ENCODE data around the gene SSBP3. TPM values are rescaled to one million over a fixed set of nuclear protein-coding genes. Genes with fewer than 3 reads are reported as not detected.
A peak's percentile ranks its signal among the peaks of the same experiment; 100 is the strongest.

The SSBP3 gene
- polyA plus RNA-seq, 6 donors from 2014 or later: 1.7 to 4.2 (median 2.2) TPM

DNA sequence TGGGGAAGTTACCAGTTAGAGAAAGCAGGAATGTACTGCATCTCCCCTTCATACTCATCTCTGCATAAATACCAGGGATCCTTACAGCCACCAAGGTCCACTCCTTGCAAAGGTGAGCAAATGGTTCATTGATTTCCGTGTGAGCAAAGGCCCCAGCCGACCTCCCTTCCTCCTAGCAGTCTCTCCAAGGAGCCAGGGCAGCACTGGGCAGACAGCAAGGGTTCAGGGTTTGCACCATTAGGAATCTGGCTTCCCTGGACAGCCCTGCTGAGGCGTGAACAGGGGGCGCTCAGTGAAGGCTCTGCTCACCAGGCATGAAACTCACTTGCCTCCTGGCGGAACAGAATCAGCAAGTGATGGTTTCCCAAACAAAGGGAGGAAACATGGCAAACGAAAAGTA, 140.5 kb downstream of the SSBP3 start:
- Mint-ChIP-seq H3K27me3 (no peaks in the 10 kb centered on the region), H3K4me3 (no peak overlapping the region), H3K27ac (no peak overlapping the region), H3K36me3 (no peaks in the 10 kb centered on the region), H3K9me3 (no peaks in the 10 kb centered on the region), H3K4me1 (peaks cover 0 to 8% (median 0%) of the 10 kb centered on the region in 3 donors)
- DNase-seq (no peak), ATAC-seq (ENCODE audit: low read depth in 2 of 2) (no peak)

GRCh38 chr1:54265126-54265525, 141.1 kb downstream of the SSBP3 start:
- Mint-ChIP-seq H3K27ac (peak overlapping the region in 1 of 6 donors; percentile 37), H3K27me3 (no peaks in the 10 kb centered on the region), H3K4me3 (no peak overlapping the region), H3K4me1 (peaks cover 0 to 8% (median 0%) of the 10 kb centered on the region in 3 donors), H3K36me3 (no peaks in the 10 kb centered on the region), H3K9me3 (no peaks in the 10 kb centered on the region)
- no peak for ATAC-seq (ENCODE audit: low read depth in 2 of 2)
- no peak for DNase-seq

DNA sequence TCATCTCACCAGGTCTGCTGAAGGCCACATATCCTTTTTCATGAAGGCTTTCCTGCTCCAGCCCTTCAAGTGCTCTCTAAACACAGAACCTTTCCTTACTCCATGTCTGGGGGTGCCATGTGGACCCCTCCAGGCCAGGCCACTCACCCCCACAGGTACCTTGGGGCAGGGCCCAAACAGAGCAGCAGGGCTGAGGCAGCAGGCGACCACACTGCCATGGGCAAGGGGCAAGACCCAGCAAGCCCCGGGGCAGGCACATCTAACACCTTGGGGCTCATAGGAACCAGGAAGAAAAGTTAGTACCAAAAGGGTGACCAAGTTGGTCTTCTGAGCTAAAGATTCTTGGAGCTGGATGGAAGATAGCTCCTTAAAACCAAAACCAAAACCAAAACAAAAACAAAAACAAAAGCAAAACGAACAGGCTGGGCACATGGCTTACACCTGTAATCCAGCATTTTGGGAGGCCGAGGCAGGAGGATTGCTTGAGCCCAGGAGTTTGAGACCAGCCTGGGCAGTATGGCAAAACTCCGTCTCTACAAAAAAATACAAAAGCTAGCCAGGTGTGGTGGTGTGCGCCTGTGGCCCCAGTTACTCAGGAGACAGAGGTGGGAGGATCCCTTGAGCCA, 142.5 kb downstream of the SSBP3 start:
- DNase-seq (no peak), ATAC-seq (ENCODE audit: low read depth in 2 of 2) (no peak)
- Mint-ChIP-seq H3K4me1 (peaks cover 0 to 8% (median 0%) of the 10 kb centered on the region in 3 donors), H3K27ac (peak overlapping the region in 2 of 6 donors; percentile 5 to 38), H3K36me3 (no peaks in the 10 kb centered on the region), H3K9me3 (no peaks in the 10 kb centered on the region), H3K27me3 (no peaks in the 10 kb centered on the region), H3K4me3 (no peak overlapping the region)

DNA sequence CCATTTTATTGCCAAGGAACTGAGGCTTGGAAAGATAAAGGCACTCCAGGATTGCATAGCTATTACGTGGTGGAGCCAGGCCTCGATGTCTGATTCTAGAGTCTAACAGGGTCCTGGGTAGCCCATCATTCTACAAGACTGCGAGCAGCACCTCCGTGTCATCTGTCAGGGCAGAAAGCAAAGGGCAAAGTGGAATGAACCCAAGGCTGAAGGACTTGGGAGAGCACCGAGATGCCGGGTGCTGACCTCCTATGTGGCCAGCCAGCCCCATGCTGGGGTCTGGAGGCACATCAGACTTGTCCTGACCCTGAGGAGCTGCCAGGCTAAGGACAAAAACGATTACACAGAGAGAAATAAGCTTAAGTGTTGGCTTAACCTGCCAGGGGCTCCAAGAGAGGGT, 143.9 kb downstream of the SSBP3 start:
- Mint-ChIP-seq H3K27ac (no peak overlapping the region), H3K4me1 (peaks cover 0 to 5% (median 0%) of the 10 kb centered on the region in 3 donors), H3K27me3 (no peaks in the 10 kb centered on the region), H3K36me3 (no peaks in the 10 kb centered on the region), H3K9me3 (no peaks in the 10 kb centered on the region), H3K4me3 (no peak overlapping the region)
- ATAC-seq (ENCODE audit: low read depth in 2 of 2) (no peak), DNase-seq (no peak)

DNA sequence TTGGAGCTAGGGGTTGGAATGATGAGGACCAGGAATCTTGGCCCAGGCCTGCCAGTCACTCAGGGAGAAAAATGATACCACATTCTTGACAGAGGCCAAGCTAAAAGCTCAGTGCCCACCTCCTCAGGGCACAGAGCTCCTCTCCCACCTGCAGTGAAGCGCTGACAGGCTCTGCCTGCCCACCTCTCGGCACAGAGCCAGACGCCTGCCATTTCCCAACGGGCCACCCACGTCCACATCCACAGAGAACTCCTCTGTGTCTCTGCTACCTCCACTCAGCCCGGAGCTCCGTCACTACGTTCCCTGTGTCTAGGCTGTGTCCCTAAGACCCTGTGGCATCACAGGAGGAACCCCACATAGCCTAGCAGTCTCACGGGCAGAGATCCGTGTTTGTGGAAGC, 145.4 kb downstream of the SSBP3 start:
- ATAC-seq (ENCODE audit: low read depth in 2 of 2) (no peak), DNase-seq (no peak)
- H3K4me1 Mint-ChIP-seq: peaks cover 0 to 4% (median 0%) of the 10 kb centered on the region in 3 donors
- H3K27me3 Mint-ChIP-seq: no peaks in the 10 kb centered on the region
- no peaks in the 10 kb centered on the region for H3K36me3 Mint-ChIP-seq
- H3K4me3 Mint-ChIP-seq: no peak overlapping the region
- H3K9me3 Mint-ChIP-seq: no peaks in the 10 kb centered on the region
- H3K27ac Mint-ChIP-seq: no peak overlapping the region

GRCh38 chr1:54259546-54260140, 146.6 kb downstream of the SSBP3 start:
- H3K9me3 Mint-ChIP-seq: no peaks in the 10 kb centered on the region
- H3K4me3 Mint-ChIP-seq: no peak overlapping the region
- H3K27me3 Mint-ChIP-seq: no peaks in the 10 kb centered on the region
- H3K27ac Mint-ChIP-seq: no peak overlapping the region
- no peaks in the 10 kb centered on the region for H3K4me1 Mint-ChIP-seq
- no peaks in the 10 kb centered on the region for H3K36me3 Mint-ChIP-seq
- ATAC-seq (ENCODE audit: low read depth in 2 of 2) (no peak), DNase-seq (no peak)

DNA sequence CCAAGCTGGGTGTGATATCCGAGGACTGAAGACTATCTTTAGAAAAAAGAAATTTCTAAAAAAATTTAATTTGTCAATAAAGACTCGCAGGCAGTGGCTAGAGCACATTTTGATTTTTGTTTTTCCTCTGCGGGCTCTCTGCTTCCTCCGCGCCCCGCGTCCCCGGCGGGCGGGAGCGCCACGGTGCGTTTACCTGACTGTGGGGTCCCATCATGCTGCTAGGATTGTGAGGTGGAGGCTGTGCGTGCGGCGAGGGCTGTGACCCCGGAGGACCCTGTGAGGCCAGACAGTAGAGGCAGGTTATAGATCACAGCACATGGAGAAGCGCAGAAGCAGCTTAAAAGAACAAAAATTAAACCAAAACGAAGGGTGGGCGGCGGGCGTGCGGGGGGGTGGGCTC, 148.3 kb downstream of the SSBP3 start:
- no peak overlapping the region for H3K27ac Mint-ChIP-seq

DNA sequence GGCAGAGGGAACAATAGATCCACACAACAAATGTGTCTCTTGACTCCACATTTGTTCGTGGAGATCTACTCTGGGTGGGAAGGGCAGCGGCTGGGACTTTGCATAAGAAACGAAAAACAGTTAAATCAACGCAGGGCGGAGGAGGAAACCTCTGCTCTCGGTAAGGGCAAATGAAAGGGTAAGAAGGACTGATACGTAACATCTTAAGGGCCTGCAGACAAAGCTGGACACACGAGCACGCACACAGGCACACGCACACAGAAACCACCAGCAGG, 148.9 kb downstream of the SSBP3 start:
- Mint-ChIP-seq H3K4me3 (no peak overlapping the region), H3K36me3 (no peaks in the 10 kb centered on the region), H3K9me3 (no peaks in the 10 kb centered on the region), H3K27me3 (no peaks in the 10 kb centered on the region), H3K4me1 (peaks cover 0 to 2% (median 0%) of the 10 kb centered on the region in 3 donors), H3K27ac (peak overlapping the region in 1 of 6 donors; percentile 40)
- ATAC-seq (ENCODE audit: low read depth in 2 of 2): no peak
- DNase-seq: no peak

More for the DNA sequence above, 148.3 kb downstream of the SSBP3 start:
- Mint-ChIP-seq H3K4me1 (peaks cover 0 to 2% (median 0%) of the 10 kb centered on the region in 3 donors), H3K27me3 (no peaks in the 10 kb centered on the region), H3K4me3 (no peak overlapping the region), H3K36me3 (no peaks in the 10 kb centered on the region), H3K9me3 (no peaks in the 10 kb centered on the region)
- no peak for DNase-seq
- ATAC-seq (ENCODE audit: low read depth in 2 of 2): no peak

DNA sequence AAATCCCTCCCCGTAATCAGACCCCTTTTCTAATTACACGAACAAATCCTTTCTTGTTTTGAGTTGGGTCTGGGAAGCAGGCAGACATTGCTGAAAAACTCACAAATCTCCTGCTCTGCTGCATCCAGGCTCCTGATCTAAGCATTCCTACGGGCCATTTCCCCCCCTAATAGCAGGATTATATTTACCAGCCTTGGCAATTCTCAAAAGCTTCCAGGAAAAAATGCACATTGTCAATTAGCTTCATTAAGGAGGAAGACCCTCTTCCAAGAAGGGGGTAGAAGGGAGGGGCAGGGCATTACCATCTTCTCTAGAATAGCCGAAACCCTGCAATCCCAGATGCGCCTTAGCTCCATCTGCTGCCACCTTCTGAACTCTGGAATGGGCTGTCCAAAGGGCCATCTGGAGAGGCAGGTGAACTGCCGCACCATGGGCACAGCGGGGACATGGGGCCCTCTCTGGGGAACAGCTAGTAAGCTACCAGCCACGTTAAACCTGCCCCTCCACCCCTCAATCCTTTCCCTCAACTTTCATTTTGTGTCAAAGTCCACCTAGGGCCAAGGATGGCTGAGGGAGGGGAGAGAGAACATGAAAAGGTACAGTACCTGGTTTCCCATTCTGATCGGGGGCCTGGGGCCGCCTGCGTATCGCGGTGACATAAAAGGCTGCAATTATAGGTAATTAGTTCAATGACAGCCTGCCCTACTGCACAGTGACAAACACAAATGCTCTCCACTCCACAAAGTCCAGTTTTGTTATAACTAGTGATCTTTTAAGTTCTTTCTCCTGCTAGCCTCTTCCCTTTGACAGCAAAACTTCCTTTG, 149.5 kb downstream of the SSBP3 start:
- Mint-ChIP-seq H3K9me3 (no peaks in the 10 kb centered on the region), H3K36me3 (no peaks in the 10 kb centered on the region), H3K27ac (peak overlapping the region in 1 of 6 donors; percentile 40), H3K4me3 (no peak overlapping the region), H3K4me1 (peaks cover 0 to 2% (median 0%) of the 10 kb centered on the region in 3 donors), H3K27me3 (no peaks in the 10 kb centered on the region)
- ATAC-seq (ENCODE audit: low read depth in 2 of 2) (no peak), DNase-seq (no peak)

- H3K36me3 Mint-ChIP-seq: no peaks in the 10 kb centered on the region
- peaks cover 0 to 2% (median 0%) of the 10 kb centered on the region in 3 donors for H3K4me1 Mint-ChIP-seq
- no peak for ATAC-seq (ENCODE audit: low read depth in 2 of 2)
- H3K27me3 Mint-ChIP-seq: no peaks in the 10 kb centered on the region
- peak overlapping the region in 1 of 8 donors; percentile 33 for H3K4me3 Mint-ChIP-seq
- no peaks in the 10 kb centered on the region for H3K9me3 Mint-ChIP-seq
- DNase-seq: no peak
- H3K27ac Mint-ChIP-seq: no peak overlapping the region
Measured at GRCh38 chr1:54255026-54255702, 151.0 kb downstream of the SSBP3 start.

DNA sequence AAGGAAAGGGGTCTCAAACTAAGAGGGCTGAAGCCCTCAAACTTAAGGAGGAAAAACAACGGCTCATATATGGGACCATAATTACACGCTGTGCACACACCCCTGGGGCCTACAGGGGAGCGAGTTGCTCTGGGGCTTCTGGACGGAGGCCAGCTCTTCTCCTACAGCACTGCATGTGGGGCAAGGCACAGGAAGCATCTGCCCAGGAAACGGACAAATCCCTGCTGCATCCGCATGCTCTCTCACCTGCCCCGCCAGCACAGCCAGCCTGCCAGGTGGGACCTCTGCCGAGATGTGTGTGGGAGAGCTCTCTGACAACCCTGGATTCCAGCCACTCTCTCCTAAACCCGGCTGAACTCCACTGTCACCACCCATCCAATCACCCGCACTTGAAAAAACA, 152.1 kb downstream of the SSBP3 start:
- peak overlapping the region in 1 of 6 donors; percentile 69 for H3K27ac Mint-ChIP-seq

DNA sequence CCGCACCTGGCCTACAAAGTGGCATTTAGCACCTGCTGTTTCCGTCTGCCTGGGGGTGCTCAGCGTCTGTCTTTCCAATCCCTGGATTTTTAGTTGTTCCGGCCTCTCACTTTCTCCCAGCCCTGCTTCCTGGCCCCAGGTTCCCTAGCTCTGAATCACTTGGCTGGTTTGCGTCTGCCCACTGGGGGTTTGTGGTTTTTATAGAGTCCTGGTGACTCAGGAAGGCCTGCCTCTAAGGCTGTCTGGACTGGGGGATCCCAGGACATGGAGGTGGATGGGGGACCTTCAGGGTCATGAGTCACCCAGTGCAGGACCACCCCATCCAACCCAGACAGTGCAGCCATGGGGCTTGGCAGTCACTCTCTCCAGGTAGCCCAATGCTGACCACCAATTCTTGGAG, 152.7 kb downstream of the SSBP3 start:
- Mint-ChIP-seq H3K36me3 (no peaks in the 10 kb centered on the region), H3K9me3 (no peaks in the 10 kb centered on the region), H3K4me3 (no peak overlapping the region), H3K27me3 (no peaks in the 10 kb centered on the region), H3K27ac (no peak overlapping the region), H3K4me1 (peaks cover 0 to 2% (median 0%) of the 10 kb centered on the region in 3 donors)
- no peak for DNase-seq
- no peak for ATAC-seq (ENCODE audit: low read depth in 2 of 2)

More for the DNA sequence above, 152.1 kb downstream of the SSBP3 start:
- Mint-ChIP-seq H3K36me3 (no peaks in the 10 kb centered on the region), H3K9me3 (no peaks in the 10 kb centered on the region), H3K27me3 (no peaks in the 10 kb centered on the region), H3K4me1 (peaks cover 0 to 2% (median 0%) of the 10 kb centered on the region in 3 donors), H3K4me3 (no peak overlapping the region)
- DNase-seq: no peak
- no peak for ATAC-seq (ENCODE audit: low read depth in 2 of 2)

- Mint-ChIP-seq H3K9me3 (no peaks in the 10 kb centered on the region), H3K27ac (peak overlapping the region in 2 of 6 donors; percentile 7 to 8), H3K36me3 (no peaks in the 10 kb centered on the region), H3K4me1 (peaks cover 0 to 2% (median 0%) of the 10 kb centered on the region in 3 donors), H3K27me3 (no peaks in the 10 kb centered on the region), H3K4me3 (no peak overlapping the region)
- DNase-seq (no peak), ATAC-seq (ENCODE audit: low read depth in 2 of 2) (no peak)
Measured at GRCh38 chr1:54252371-54252936, 153.7 kb downstream of the SSBP3 start.
